SK-N-SH (cell line): ENCODE data around the gene TASP1. TPM values are rescaled to one million over a fixed set of nuclear protein-coding genes. Genes with fewer than 3 reads are reported as not detected.

Experiments
- CTCF ChIA-PET: fragments of 300-600, 350-600 bp; formaldehyde crosslinking; extraction: SDS; loops from one replicate; lab custom pipeline; 2021; lab: Yijun Ruan, JAX
- POLR2A ChIA-PET: fragments of 350-600 bp; sonication (Branson Sonifier 250); formaldehyde crosslinking; extraction: SDS; loops from one replicate; lab custom pipeline; 2020; ENCODE audit warnings: antibody characterized with exemption, inconsistent platforms; lab: Yijun Ruan, JAX
- DNase-seq: peaks from one replicate; pipeline ENCODE4 v3.0.0; 2012
- H2AFZ ChIP-seq: fragments of 200-600 bp; sonication (generic); 2 replicates; pipeline ENCODE4 v1.8.1; 2016; ENCODE audit warnings: antibody characterized with exemption, mild to moderate bottlenecking, low read depth
- H3F3A ChIP-seq: fragments of 200-600 bp; sonication (generic); replicated peaks from 2 replicates; pipeline ENCODE3; 2016; ENCODE audit warnings: antibody characterized with exemption, mild to moderate bottlenecking; ENCODE audit not compliant: insufficient read depth
- H3K27ac ChIP-seq, 2 experiments: fragments of 200-500 bp in 1 of 2; fragments of 200-600 bp in 1 of 2; sonication (Bioruptor generic) in 1 of 2; sonication (generic), shearing (Covaris generic) in 1 of 2; 2 replicates each; pipeline versions ENCODE4 v1.5.1 to v1.6.1; 2014 to 2016; ENCODE audit warnings: low read depth in 2 of 2, inconsistent platforms in 1 of 2, low read length in 1 of 2, mild to moderate bottlenecking in 1 of 2, mixed read lengths in 1 of 2
- H3K27me3 ChIP-seq: fragments of 200-600 bp; sonication (generic), shearing (Covaris generic); 2 replicates; pipeline ENCODE4 v1.6.1; 2016; ENCODE audit warnings: mixed run types; ENCODE audit not compliant: insufficient read depth
- H3K36me3 ChIP-seq, 2 experiments: fragments of 200-500 bp in 1 of 2; fragments of 200-600 bp in 1 of 2; sonication (Bioruptor generic) in 1 of 2; sonication (generic) in 1 of 2; replicated peaks in 1 of 2; 2 replicates each; pipeline versions ENCODE3 to v1.5.1; 2014 to 2016; ENCODE audit warnings: low read length in 1 of 2, mild to moderate bottlenecking in 1 of 2; ENCODE audit not compliant: insufficient read depth in 2 of 2, control insufficient read depth in 1 of 2
- H3K4me1 ChIP-seq, 2 experiments: fragments of 200-500 bp in 1 of 2; fragments of 200-600 bp in 1 of 2; sonication (Bioruptor generic) in 1 of 2; sonication (generic), shearing (Covaris generic) in 1 of 2; 2 replicates each; pipeline versions ENCODE4 v1.5.1 to v1.6.1; 2014 to 2016; ENCODE audit warnings: low read depth in 1 of 2, low read length in 1 of 2, mixed run types in 1 of 2; ENCODE audit not compliant: insufficient read depth in 2 of 2, control insufficient read depth in 1 of 2
- H3K4me2 ChIP-seq: fragments of 200-600 bp; sonication (generic), shearing (Covaris generic); 2 replicates; pipeline ENCODE4 v1.6.1; 2017; ENCODE audit warnings: mixed run types
- H3K4me3 ChIP-seq, 2 experiments: fragments of 200-500 bp in 1 of 2; fragments of 200-600 bp in 1 of 2; sonication (Bioruptor generic) in 1 of 2; sonication (generic), shearing (Covaris generic) in 1 of 2; 2 replicates each; pipeline versions ENCODE4 v1.5.1 to v1.8.1; 2014 to 2016; ENCODE audit warnings: low read depth in 2 of 2, inconsistent platforms in 1 of 2, low read length in 1 of 2, mild to moderate bottlenecking in 1 of 2, mixed read lengths in 1 of 2, moderate library complexity in 1 of 2
- H3K79me2 ChIP-seq: fragments of 200-600 bp; sonication (generic); 2 replicates; pipeline ENCODE4 v1.8.1; 2017; ENCODE audit warnings: mild to moderate bottlenecking; ENCODE audit not compliant: insufficient read depth
- H3K9ac ChIP-seq: fragments of 200-600 bp; sonication (generic); 2 replicates; pipeline ENCODE4 v1.6.1; 2017; ENCODE audit warnings: mixed run types
- H3K9me2 ChIP-seq: fragments of 200-600 bp; sonication (generic); 2 replicates; pipeline ENCODE4 v1.6.1; 2017; ENCODE audit warnings: mixed run types
- H3K9me3 ChIP-seq: fragments of 200-600 bp; sonication (generic); 2 replicates; pipeline ENCODE4 v1.6.1; 2017; ENCODE audit warnings: mixed run types, mild to moderate bottlenecking, moderate library complexity
- H4K20me1 ChIP-seq: fragments of 200-600 bp; sonication (generic); 2 replicates; pipeline ENCODE4 v1.6.1; 2017; ENCODE audit warnings: mild to moderate bottlenecking, mixed run types; ENCODE audit not compliant: insufficient read depth
- CHD2 ChIP-seq: fragments of 150-350 bp; IDR thresholded peaks from 2 replicates; pipeline ENCODE4 v1.6.1; 2018; ENCODE audit warnings: low read length; ENCODE audit not compliant: partially characterized antibody
- CTCF ChIP-seq: fragments of 200-600 bp; sonication (generic); IDR thresholded peaks from 2 replicates; pipeline ENCODE4 v1.6.1; 2017; ENCODE audit warnings: antibody characterized with exemption, mild to moderate bottlenecking, moderate library complexity
- EP300 ChIP-seq, 2 experiments: IDR thresholded peaks; 2 replicates each; pipeline versions ENCODE4 v1.4.0 to v1.6.1; 2012; ENCODE audit warnings: borderline replicate concordance in 1 of 2, low read depth in 1 of 2, low read length in 1 of 2
- EZH2phosphoT487 ChIP-seq: fragments of 200-600 bp; sonication (generic); IDR thresholded peaks from 2 replicates; pipeline ENCODE4 v1.6.1; 2017; ENCODE audit warnings: low read depth, mixed run types, mild to moderate bottlenecking, antibody characterized with exemption, moderate library complexity, borderline replicate concordance
- FOSL2 ChIP-seq: IDR thresholded peaks from 2 replicates; pipeline ENCODE4 v1.4.0; 2012; ENCODE audit warnings: low read depth, mild to moderate bottlenecking, moderate library complexity, borderline replicate concordance
- FOXM1 ChIP-seq: IDR thresholded peaks from 2 replicates; pipeline ENCODE4 v1.4.0; 2012; ENCODE audit warnings: low read depth, mild to moderate bottlenecking
- GABPA ChIP-seq: IDR thresholded peaks from 2 replicates; pipeline ENCODE4 v1.4.0; 2012; ENCODE audit warnings: low read depth, mild to moderate bottlenecking
- IRF3 ChIP-seq: fragments of 150-350 bp; IDR thresholded peaks from 2 replicates; pipeline ENCODE4 v1.6.1; 2016; ENCODE audit warnings: mild to moderate bottlenecking, low read depth, low read length
- JUND ChIP-seq: IDR thresholded peaks from 2 replicates; pipeline ENCODE4 v1.4.0; 2012
- MXI1 ChIP-seq: IDR thresholded peaks from 2 replicates; pipeline ENCODE4 v1.6.1; 2012; ENCODE audit warnings: mild to moderate bottlenecking, low read depth, low read length, improper control_type of control experiment
- NRF1 ChIP-seq: IDR thresholded peaks from 2 replicates; pipeline ENCODE4 v1.6.1; 2012; ENCODE audit warnings: low read depth, mild to moderate bottlenecking, low read length
- PBX3 ChIP-seq: IDR thresholded peaks from 2 replicates; pipeline ENCODE4; 2012
- RCOR1 ChIP-seq: fragments of 150-350 bp; IDR thresholded peaks from 2 replicates; pipeline ENCODE4 v1.6.1; 2017; ENCODE audit warnings: antibody characterized with exemption, low read length
- RFX5 ChIP-seq: IDR thresholded peaks from 2 replicates; pipeline ENCODE4 v1.6.1; 2012; ENCODE audit warnings: mild to moderate bottlenecking, improper control_type of control experiment, low read length
- USF1 ChIP-seq: IDR thresholded peaks from 2 replicates; pipeline ENCODE4 v1.4.0; 2012; ENCODE audit warnings: low read depth, borderline replicate concordance
- USF2 ChIP-seq: fragments of 150-350 bp; IDR thresholded peaks from 2 replicates; pipeline ENCODE4 v1.6.1; 2017; ENCODE audit warnings: antibody characterized with exemption, low read length, low read depth, borderline replicate concordance
- YY1 ChIP-seq: IDR thresholded peaks from 2 replicates; pipeline ENCODE4 v1.4.0; 2012; ENCODE audit warnings: low read depth, mild to moderate bottlenecking
- WGBS: methylation state at CpG from one replicate; pipeline ENCODE4 v1.1.6; 2017; ENCODE audit warnings: low lambda C conversion rate; 5-methylcytosine and 5-hydroxymethylcytosine counted together
- polyA plus RNA-seq, 3 experiments: library from polyadenylated mRNA; depleted of rRNA; stranded (reverse); fragments of >200 nt; gene quantifications; 2 replicates each; pipeline ENCODE4 v1.2.3, GENCODE V29; 2012

TASP1 gene
- polyA plus RNA-seq, 1 of the 3 experiments (the other 2 are of a cell fraction) = 5.9 TPM

- no peaks in the 10 kb centered on the region for H3K9me3 ChIP-seq
- TF ChIP-seq EP300 (IDR thresholded peaks at IDR 0.05; ENCODE audit: borderline replicate concordance in 1 of 2, low read depth in 1 of 2, low read length in 1 of 2) (no peak), IRF3 (no peak), PBX3 (no peak), EZH2phosphoT487 (no peak), YY1 (no peak), GABPA (no peak), CHD2 (no peak), FOSL2 (no peak), RCOR1 (no peak), JUND (no peak)
- CTCF ChIA-PET = interaction anchor here (0.8 kb wide), 1 partner anchor 15 kb away, joined by 4 read pairs; no protein-coding TSS in a partner anchor
- no peaks in the 10 kb centered on the region for H4K20me1 ChIP-seq
- POLR2A ChIA-PET = no interaction called here
- H3K27ac ChIP-seq = no peak overlapping the region
- H3F3A ChIP-seq = no peaks in the 10 kb centered on the region
- H3K4me1 ChIP-seq = peaks cover 0 to 13% of the 10 kb centered on the region in 2 experiments; a peak in 2 of 4 replicates
- H3K27me3 ChIP-seq = no peaks in the 10 kb centered on the region
- WGBS = 96% methylated on average over 2 of the region's 2 CpGs
- H2AFZ ChIP-seq = no peak overlapping the region
- no peak overlapping the region for H3K9ac ChIP-seq
- H3K4me2 ChIP-seq = no peak overlapping the region
- no peaks in the 10 kb centered on the region for H3K9me2 ChIP-seq
- H3K36me3 ChIP-seq = no peaks in the 10 kb centered on the region
- no peak for DNase-seq
- H3K4me3 ChIP-seq = no peak overlapping the region
- H3K79me2 ChIP-seq = no peaks in the 10 kb centered on the region
Observed at GRCh38 chr20:13400453-13400852, 238.3 kb downstream of the TASP1 start.

GRCh38 chr20:13397300-13397724 lies 241.4 kb downstream of the TASP1 start:
- CTCF ChIA-PET = interaction anchor here (2.3 kb wide), 1 partner anchor 149 kb away, joined by 7 read pairs; no protein-coding TSS in a partner anchor
- Histone ChIP-seq H3K36me3 (no peaks in the 10 kb centered on the region), H3K27me3 (no peaks in the 10 kb centered on the region), H3K4me1 (peaks cover 0 to 13% of the 10 kb centered on the region in 2 experiments; a peak in 2 of 4 replicates), H3K9ac (no peak overlapping the region), H2AFZ (no peak overlapping the region), H3K79me2 (no peaks in the 10 kb centered on the region), H3K9me3 (no peaks in the 10 kb centered on the region), H3F3A (no peaks in the 10 kb centered on the region), H3K4me3 (no peak overlapping the region), H3K27ac (peak overlapping the region in 1 of 2 experiments; percentile 58; a peak in 1 of 4 replicates), H3K9me2 (no peaks in the 10 kb centered on the region), H3K4me2 (no peak overlapping the region; the same call in 1 of the 2 replicates), H4K20me1 (no peaks in the 10 kb centered on the region)
- 88% methylated on average over 1 of the region's 1 CpG for WGBS
- no peak for TF ChIP-seq USF2
- TF ChIP-seq NRF1 = no peak
- TF ChIP-seq MXI1 = no peak
- no peak for TF ChIP-seq CTCF
- TF ChIP-seq FOXM1 = no peak
- no peak for TF ChIP-seq IRF3
- TF ChIP-seq USF1 = no peak
- TF ChIP-seq RCOR1 = no peak
- TF ChIP-seq RFX5 = no peak
- POLR2A ChIA-PET = no interaction called here
- DNase-seq = no peak
